GM12872 (cell line): ENCODE data around the gene E2F3.

Source experiments
- CTCF ChIP-seq: IDR thresholded peaks from 3 replicates; pipeline ENCODE4 v1.5.1; 2011; ENCODE audit warnings: low read depth, mild to moderate bottlenecking, low read length, moderate library complexity; ENCODE audit not compliant: insufficient read depth

The E2F3 gene

GRCh38 chr6:20538907-20539306, 137.2 kb downstream of the E2F3 start:
- no peak for TF ChIP-seq CTCF

- no peak for TF ChIP-seq CTCF
Measured at GRCh38 chr6:20539387-20539786, 137.7 kb downstream of the E2F3 start.

- TF ChIP-seq CTCF, result no peak
Measured at GRCh38 chr6:20540683-20541082, 139.0 kb downstream of the E2F3 start.

- no peak for TF ChIP-seq CTCF
Measured at GRCh38 chr6:20541382-20541781, 139.7 kb downstream of the E2F3 start.

GRCh38 chr6:20542927-20543602, 141.4 kb downstream of the E2F3 start:
- TF ChIP-seq CTCF, result no peak
